ENCODE results near the gene PHF13. TPM values are rescaled to one million over a fixed set of nuclear protein-coding genes. Genes with fewer than 3 reads are reported as not detected.

Gene PHF13
- polyA plus RNA-seq, 1 donor from 2014 or later: 11.0 TPM

GRCh38 chr1:6630027-6630426 lies 16.5 kb downstream of the PHF13 start:
- no peaks in the 10 kb centered on the region for H3K36me3 ChIP-seq (ENCODE audit: insufficient read depth, low read length)

GRCh38 chr1:6631058-6631457 lies 17.5 kb downstream of the PHF13 start:
- no peaks in the 10 kb centered on the region for H3K27me3 ChIP-seq (ENCODE audit: insufficient read depth, low read depth, low read length)
- H3K9ac ChIP-seq (ENCODE audit: low read length): no peak overlapping the region
- TF ChIP-seq TAF1 (IDR thresholded peaks at IDR 0.05; ENCODE audit: low read depth): no peak
- TF ChIP-seq CTCF (IDR thresholded peaks at IDR 0.05; ENCODE audit: poor library complexity, severe bottlenecking): no peak
- no peak for TF ChIP-seq POLR2AphosphoS5 (IDR thresholded peaks at IDR 0.05)
- TF ChIP-seq SMC3 (conservative IDR thresholded peaks at IDR 0.05; ENCODE audit: poor library complexity): no peak
- TF ChIP-seq EZH2 (IDR thresholded peaks at IDR 0.05; ENCODE audit: borderline replicate concordance, insufficient read depth, low read length, poor library complexity, severe bottlenecking): no peak
- TF ChIP-seq EP300 (conservative IDR thresholded peaks at IDR 0.05; ENCODE audit: poor library complexity, severe bottlenecking): no peak
- TF ChIP-seq REST (IDR thresholded peaks at IDR 0.05; ENCODE audit: borderline replicate concordance): no peak
- no peak for TF ChIP-seq RAD21 (conservative IDR thresholded peaks at IDR 0.05)
- TF ChIP-seq MXI1 (conservative IDR thresholded peaks at IDR 0.05; ENCODE audit: poor library complexity, severe bottlenecking): no peak
- no peaks in the 10 kb centered on the region for H3F3A ChIP-seq (ENCODE audit: insufficient read depth, low read length, poor library complexity, severe bottlenecking)
- H3K36me3 ChIP-seq (ENCODE audit: insufficient read depth, low read length): no peaks in the 10 kb centered on the region
- H2AFZ ChIP-seq (ENCODE audit: low read depth, low read length): no peak overlapping the region
- H4K20me1 ChIP-seq (ENCODE audit: insufficient read depth): no peaks in the 10 kb centered on the region
- H3K9me2 ChIP-seq (ENCODE audit: insufficient read depth, low read length): no peaks in the 10 kb centered on the region
- H3K4me3 ChIP-seq (ENCODE audit: low read length): no peak overlapping the region
- H3K9me3 ChIP-seq (ENCODE audit: low read length): no peaks in the 10 kb centered on the region
- no peak overlapping the region for H3K27ac ChIP-seq (ENCODE audit: low read length)
- H3K79me2 ChIP-seq (replicated peaks; ENCODE audit: insufficient read depth, low read length): peaks cover 10% of the 10 kb centered on the region
- no peak overlapping the region for H3K4me2 ChIP-seq (ENCODE audit: low read length)

More at GRCh38 chr1:6630027-6630426, 16.5 kb downstream of the PHF13 start:
- H3K4me3 ChIP-seq (ENCODE audit: low read length): no peak overlapping the region
- H3K27me3 ChIP-seq (ENCODE audit: insufficient read depth, low read depth, low read length): no peaks in the 10 kb centered on the region
- no peak overlapping the region for H2AFZ ChIP-seq (ENCODE audit: low read depth, low read length)
- no peaks in the 10 kb centered on the region for H3K9me2 ChIP-seq (ENCODE audit: insufficient read depth, low read length)
- H3F3A ChIP-seq (ENCODE audit: insufficient read depth, low read length, poor library complexity, severe bottlenecking): no peaks in the 10 kb centered on the region
- no peak overlapping the region for H3K27ac ChIP-seq (ENCODE audit: low read length)
- H4K20me1 ChIP-seq (ENCODE audit: insufficient read depth): no peaks in the 10 kb centered on the region
- peaks cover 17% of the 10 kb centered on the region for H3K79me2 ChIP-seq (replicated peaks; ENCODE audit: insufficient read depth, low read length)
- H3K9me3 ChIP-seq (ENCODE audit: low read length): no peaks in the 10 kb centered on the region
- no peak overlapping the region for H3K4me2 ChIP-seq (ENCODE audit: low read length)
- TF ChIP-seq EP300 (conservative IDR thresholded peaks at IDR 0.05; ENCODE audit: poor library complexity, severe bottlenecking) (no peak), RAD21 (conservative IDR thresholded peaks at IDR 0.05) (no peak), EZH2 (IDR thresholded peaks at IDR 0.05; ENCODE audit: borderline replicate concordance, insufficient read depth, low read length, poor library complexity, severe bottlenecking) (no peak), SMC3 (conservative IDR thresholded peaks at IDR 0.05; ENCODE audit: poor library complexity) (no peak), CTCF (IDR thresholded peaks at IDR 0.05; ENCODE audit: poor library complexity, severe bottlenecking) (no peak)
- H3K9ac ChIP-seq (ENCODE audit: low read length): no peak overlapping the region
